ENCODE data around the gene PLAAT4. TPM values are rescaled to one million over a fixed set of nuclear protein-coding genes. Genes with fewer than 3 reads are reported as not detected.

Gene PLAAT4
- total and polyA plus RNA-seq, 2 of the 8 experiments (the other 6 are each of a cell fraction or from before 2014, with no cell fraction given): 2.8 to 4.1 TPM

DNA sequence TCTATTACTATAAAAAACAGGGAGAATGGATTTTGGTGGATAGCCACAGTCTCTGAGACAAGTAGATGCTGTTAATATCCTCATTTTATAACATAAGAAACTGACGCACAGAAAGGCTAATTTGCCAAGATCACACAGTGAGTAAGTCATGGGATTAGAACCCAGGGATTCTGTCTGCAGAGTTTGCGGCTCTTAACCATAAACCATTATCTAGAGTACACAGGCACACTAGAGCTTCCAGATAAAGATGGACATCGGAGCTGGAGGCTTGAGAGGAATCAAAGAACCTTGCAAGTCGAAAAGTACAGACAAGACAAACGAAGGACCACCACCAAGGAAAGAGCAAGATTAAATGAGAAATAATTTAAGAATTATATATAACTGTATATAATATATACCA, 19.5 kb upstream of the PLAAT4 start (continued):
- TF ChIP-seq BRCA1 (IDR thresholded peaks at IDR 0.05; ENCODE audit: low read depth, low read length) (no peak), BCL11A (IDR thresholded peaks at IDR 0.05; ENCODE audit: low read depth in 2 of 2, low read length in 2 of 2) (no peak), GABPA (IDR thresholded peaks at IDR 0.05; ENCODE audit: borderline replicate concordance, insufficient read depth, low read length) (no peak)

Measured in H1 (cell line).